Naive thymus-derived CD4-positive, alpha-beta T cell (primary cell): ENCODE data around the gene EPN3. TPM values are rescaled to one million over a fixed set of nuclear protein-coding genes. Genes with fewer than 3 reads are reported as not detected.

Source experiments
- ATAC-seq: fragments of 150-1000 bp; cut with Tn5 transposase; 2 replicates; pipeline ENCODE4 v1.10.0; 2021; ENCODE audit warnings: mild to moderate bottlenecking, moderate library complexity
- CTCF ChIA-PET: fragments of 350-600 bp; sonication (Branson Sonifier 250); formaldehyde crosslinking; loops from one replicate; lab custom pipeline; 2021; ENCODE audit warnings: antibody characterized with exemption; lab: Charles Lee
- POLR2A ChIA-PET: fragments of 350-600 bp; sonication (Branson Sonifier 250); formaldehyde crosslinking; loops from one replicate; lab custom pipeline; 2021; ENCODE audit warnings: antibody characterized with exemption, inconsistent platforms; lab: Charles Lee
- DNase-seq, 9 donors: peaks; one replicate each; pipeline versions ENCODE4 v3.0.0 to v3.0.0-alpha.2; 2020 to 2022; ENCODE audit warnings: mixed read lengths in 1 of 9
- H3K27ac ChIP-seq: one replicate; pipeline ENCODE4 v1.7.0; 2013; ENCODE audit warnings: mild to moderate bottlenecking, low read depth, low read length, moderate library complexity
- H3K27me3 ChIP-seq, 2 donors: one replicate each; pipeline ENCODE4 v1.7.0; 2013; ENCODE audit warnings: low read length in 2 of 2, mild to moderate bottlenecking in 2 of 2, moderate library complexity in 2 of 2; ENCODE audit not compliant: control insufficient read depth in 2 of 2, insufficient read depth in 2 of 2
- H3K36me3 ChIP-seq, 3 experiments: 1 replicate in 2 of 3; 2 replicates in 1 of 3; pipeline ENCODE4 v1.7.0; 2013; ENCODE audit warnings: low read length in 3 of 3, mild to moderate bottlenecking in 3 of 3, moderate library complexity in 1 of 3; ENCODE audit not compliant: insufficient read depth in 3 of 3, control insufficient read depth in 2 of 3
- H3K4me1 ChIP-seq, 2 donors: one replicate each; pipeline ENCODE4 v1.7.0; 2013; ENCODE audit warnings: low read length in 2 of 2, mild to moderate bottlenecking in 2 of 2, moderate library complexity in 1 of 2; ENCODE audit not compliant: control insufficient read depth in 2 of 2, insufficient read depth in 2 of 2
- H3K4me3 ChIP-seq: 2 replicates; pipeline ENCODE4 v1.7.0; 2013; ENCODE audit warnings: mild to moderate bottlenecking, low read length
- H3K9me3 ChIP-seq, 3 experiments: 1 replicate in 2 of 3; 2 replicates in 1 of 3; pipeline ENCODE4 v1.7.0; 2013; ENCODE audit warnings: low read length in 3 of 3; ENCODE audit not compliant: control insufficient read depth in 2 of 3
- H3K27ac Mint-ChIP-seq, 9 donors: one replicate each; pipeline ENCODE4 v1.8.0; 2020 to 2022; ENCODE audit warnings: mixed read lengths in 9 of 9, mild to moderate bottlenecking in 8 of 9, moderate library complexity in 5 of 9, inconsistent platforms in 2 of 9
- H3K27me3 Mint-ChIP-seq, 5 donors: one replicate each; pipeline ENCODE4 v1.8.0; 2021 to 2022; ENCODE audit warnings: mixed read lengths in 5 of 5, mild to moderate bottlenecking in 1 of 5
- H3K36me3 Mint-ChIP-seq, 5 donors: one replicate each; pipeline ENCODE4 v1.8.0; 2020 to 2022; ENCODE audit warnings: mixed read lengths in 5 of 5, mild to moderate bottlenecking in 3 of 5, inconsistent platforms in 1 of 5
- H3K4me1 Mint-ChIP-seq, 7 donors: one replicate each; pipeline ENCODE4 v1.8.0; 2020 to 2022; ENCODE audit warnings: mixed read lengths in 7 of 7, mild to moderate bottlenecking in 3 of 7, inconsistent platforms in 1 of 7
- H3K4me3 Mint-ChIP-seq, 10 donors: one replicate each; pipeline ENCODE4 v1.8.0; 2020 to 2022; ENCODE audit warnings: mild to moderate bottlenecking in 10 of 10, mixed read lengths in 10 of 10, moderate library complexity in 6 of 10, inconsistent platforms in 2 of 10
- H3K9me3 Mint-ChIP-seq, 11 donors: one replicate each; pipeline ENCODE4 v1.8.0; 2020 to 2022; ENCODE audit warnings: mixed read lengths in 11 of 11, mild to moderate bottlenecking in 4 of 11, inconsistent platforms in 1 of 11, moderate library complexity in 1 of 11
- intact Hi-C, 2 donors: fragments of 100-400 bp; cut with micrococcal nuclease; formaldehyde crosslinking; loops; one replicate each; pipeline ENCODE4 v1.15.1; 2023
- polyA plus RNA-seq, 2 donors: library from polyadenylated mRNA; unstranded; fragments of 300-500 nt; fragmentation: Illumina TruSeq; gene quantifications; one replicate each; pipeline ENCODE4 v1.2.3, GENCODE V29; 2021
- total RNA-seq, 6 experiments: library from RNA in 5 of 6; stranded (reverse) in 5 of 6; gene quantifications; 1 replicate in 5 of 6; 2 replicates in 1 of 6; pipeline ENCODE4 v1.2.3 and lab custom pipeline; 2021 to 2026

The EPN3 gene
- total and polyA plus RNA-seq, 7 experiments from 2014 or later, result not detected

GRCh38 chr17:50580646-50581045 is 48.1 kb downstream of the EPN3 start:
- CTCF ChIA-PET, result no interaction called here
- Mint-ChIP-seq H3K4me1 (peaks cover 0 to 2% (median 0%) of the 10 kb centered on the region in 7 donors), H3K27ac (no peak overlapping the region), H3K27me3 (peaks cover 6 to 29% (median 13%) of the 10 kb centered on the region in 5 donors), H3K36me3 (no peaks in the 10 kb centered on the region), H3K4me3 (no peak overlapping the region), H3K9me3 (peaks cover 0 to 2% (median 0%) of the 10 kb centered on the region in 11 donors)
- H3K27ac ChIP-seq, result no peak overlapping the region
- no peaks in the 10 kb centered on the region for H3K4me1 ChIP-seq
- no peaks in the 10 kb centered on the region for H3K27me3 ChIP-seq
- no peaks in the 10 kb centered on the region for H3K36me3 ChIP-seq
- no peak for ATAC-seq
- H3K9me3 ChIP-seq, result no peaks in the 10 kb centered on the region
- intact Hi-C loops, result no loop called here
- no peak overlapping the region for H3K4me3 ChIP-seq
- no peak for DNase-seq
- POLR2A ChIA-PET, result no interaction called here

- no peaks in the 10 kb centered on the region for H3K27me3 ChIP-seq
- no peaks in the 10 kb centered on the region for H3K9me3 ChIP-seq
- no peak overlapping the region for H3K27ac Mint-ChIP-seq
- no peaks in the 10 kb centered on the region for H3K4me1 ChIP-seq
- POLR2A ChIA-PET, result no interaction called here
- CTCF ChIA-PET, result no interaction called here
- intact Hi-C loops, result no loop called here
- H3K4me1 Mint-ChIP-seq, result peaks cover 0 to 2% (median 0%) of the 10 kb centered on the region in 7 donors
- no peaks in the 10 kb centered on the region for H3K36me3 ChIP-seq
- no peak for DNase-seq
- peaks cover 0 to 2% (median 0%) of the 10 kb centered on the region in 11 donors for H3K9me3 Mint-ChIP-seq
- peaks cover 6 to 29% (median 13%) of the 10 kb centered on the region in 5 donors for H3K27me3 Mint-ChIP-seq
- H3K27ac ChIP-seq, result no peak overlapping the region
- H3K4me3 ChIP-seq, result no peak overlapping the region
- H3K4me3 Mint-ChIP-seq, result no peak overlapping the region
- H3K36me3 Mint-ChIP-seq, result no peaks in the 10 kb centered on the region
- no peak for ATAC-seq
These were observed 48.8 kb downstream of the EPN3 start for GRCh38 chr17:50581316-50581715.

- Histone ChIP-seq H3K36me3 (no peaks in the 10 kb centered on the region), H3K27me3 (no peaks in the 10 kb centered on the region), H3K4me1 (no peaks in the 10 kb centered on the region), H3K9me3 (no peaks in the 10 kb centered on the region), H3K4me3 (no peak overlapping the region), H3K27ac (no peak overlapping the region)
- no peak overlapping the region for H3K4me3 Mint-ChIP-seq
- ATAC-seq, result no peak
- peaks cover 0 to 2% (median 0%) of the 10 kb centered on the region in 7 donors for H3K4me1 Mint-ChIP-seq
- POLR2A ChIA-PET, result no interaction called here
- no peak for DNase-seq
- H3K27me3 Mint-ChIP-seq, result peaks cover 6 to 29% (median 16%) of the 10 kb centered on the region in 5 donors
- H3K9me3 Mint-ChIP-seq, result peaks cover 0 to 2% (median 0%) of the 10 kb centered on the region in 11 donors
- intact Hi-C loops, result no loop called here
- no peaks in the 10 kb centered on the region for H3K36me3 Mint-ChIP-seq
- no peak overlapping the region for H3K27ac Mint-ChIP-seq
- CTCF ChIA-PET, result interaction anchor here (1.0 kb wide), 1 partner anchor 36 kb away, joined by 3 read pairs; no protein-coding TSS in a partner anchor
These were observed 50.2 kb downstream of the EPN3 start for GRCh38 chr17:50582741-50583140.

- no peak overlapping the region for H3K27ac Mint-ChIP-seq
- CTCF ChIA-PET, result no interaction called here
- H3K36me3 Mint-ChIP-seq, result no peaks in the 10 kb centered on the region
- no peaks in the 10 kb centered on the region for H3K27me3 ChIP-seq
- no peaks in the 10 kb centered on the region for H3K4me1 ChIP-seq
- DNase-seq (no peak), ATAC-seq (no peak)
- H3K36me3 ChIP-seq, result no peaks in the 10 kb centered on the region
- H3K9me3 Mint-ChIP-seq, result peaks cover 0 to under 1% (median 0%) of the 10 kb centered on the region in 11 donors
- no peak overlapping the region for H3K27ac ChIP-seq
- H3K4me3 Mint-ChIP-seq, result no peak overlapping the region
- H3K27me3 Mint-ChIP-seq, result peaks cover 5 to 27% (median 15%) of the 10 kb centered on the region in 5 donors
- no peak overlapping the region for H3K4me3 ChIP-seq
- intact Hi-C loops, result no loop called here
- H3K9me3 ChIP-seq, result no peaks in the 10 kb centered on the region
- H3K4me1 Mint-ChIP-seq, result peaks cover 0 to 1% (median 0%) of the 10 kb centered on the region in 7 donors
- POLR2A ChIA-PET, result no interaction called here
These were observed 51.1 kb downstream of the EPN3 start for GRCh38 chr17:50583641-50584040.

- peaks cover under 1 to 24% (median 14%) of the 10 kb centered on the region in 5 donors for H3K27me3 Mint-ChIP-seq
- Histone ChIP-seq H3K4me3 (no peak overlapping the region), H3K27me3 (no peaks in the 10 kb centered on the region), H3K27ac (no peak overlapping the region), H3K36me3 (no peaks in the 10 kb centered on the region), H3K9me3 (no peaks in the 10 kb centered on the region), H3K4me1 (no peaks in the 10 kb centered on the region)
- H3K27ac Mint-ChIP-seq, result no peak overlapping the region
- H3K4me3 Mint-ChIP-seq, result no peak overlapping the region
- H3K9me3 Mint-ChIP-seq, result no peaks in the 10 kb centered on the region
- ChIA-PET CTCF (no interaction called here), POLR2A (no interaction called here)
- H3K4me1 Mint-ChIP-seq, result no peaks in the 10 kb centered on the region
- DNase-seq, result no peak
- no peak for ATAC-seq
- no peaks in the 10 kb centered on the region for H3K36me3 Mint-ChIP-seq
- intact Hi-C loops, result no loop called here
These were observed 51.6 kb downstream of the EPN3 start for GRCh38 chr17:50584116-50584515.

GRCh38 chr17:50584749-50585148 is 52.2 kb downstream of the EPN3 start:
- H3K4me3 ChIP-seq, result no peak overlapping the region
- no peaks in the 10 kb centered on the region for H3K36me3 ChIP-seq
- no peaks in the 10 kb centered on the region for H3K9me3 Mint-ChIP-seq
- no peaks in the 10 kb centered on the region for H3K27me3 ChIP-seq
- CTCF ChIA-PET, result no interaction called here
- H3K4me1 Mint-ChIP-seq, result no peaks in the 10 kb centered on the region
- H3K4me1 ChIP-seq, result no peaks in the 10 kb centered on the region
- ATAC-seq (no peak), DNase-seq (no peak)
- intact Hi-C loops, result no loop called here
- POLR2A ChIA-PET, result no interaction called here
- H3K27me3 Mint-ChIP-seq, result peaks cover 0 to 27% (median 14%) of the 10 kb centered on the region in 5 donors
- no peak overlapping the region for H3K27ac Mint-ChIP-seq
- H3K4me3 Mint-ChIP-seq, result no peak overlapping the region
- no peaks in the 10 kb centered on the region for H3K9me3 ChIP-seq
- H3K36me3 Mint-ChIP-seq, result no peaks in the 10 kb centered on the region
- H3K27ac ChIP-seq, result no peak overlapping the region

- H3K27ac Mint-ChIP-seq, result no peak overlapping the region
- intact Hi-C loops, result no loop called here
- H3K27me3 Mint-ChIP-seq, result peaks cover 0 to 27% (median 14%) of the 10 kb centered on the region in 5 donors
- CTCF ChIA-PET, result no interaction called here
- no peaks in the 10 kb centered on the region for H3K36me3 ChIP-seq
- H3K27me3 ChIP-seq, result no peaks in the 10 kb centered on the region
- H3K9me3 ChIP-seq, result no peaks in the 10 kb centered on the region
- no peaks in the 10 kb centered on the region for H3K4me1 Mint-ChIP-seq
- DNase-seq (no peak), ATAC-seq (no peak)
- H3K4me1 ChIP-seq, result no peaks in the 10 kb centered on the region
- no peak overlapping the region for H3K4me3 Mint-ChIP-seq
- H3K27ac ChIP-seq, result no peak overlapping the region
- H3K36me3 Mint-ChIP-seq, result no peaks in the 10 kb centered on the region
- no peak overlapping the region for H3K4me3 ChIP-seq
- POLR2A ChIA-PET, result no interaction called here
- no peaks in the 10 kb centered on the region for H3K9me3 Mint-ChIP-seq
These were observed 52.8 kb downstream of the EPN3 start for GRCh38 chr17:50585346-50585745.
